HEK293 (cell line): ENCODE results near the gene FRAT2.
A peak's percentile ranks its signal among the peaks of the same experiment; 100 is the strongest.

Source experiments
- CTCF ChIA-PET: fragments of 350-600 bp; formaldehyde crosslinking; extraction: SDS; loops from one replicate; lab custom pipeline; 2021; ENCODE audit warnings: antibody characterized with exemption; lab: Yijun Ruan, JAX
- POLR2A ChIA-PET: fragments of 300-600 bp; formaldehyde crosslinking; extraction: SDS; loops from one replicate; lab custom pipeline; 2020; ENCODE audit warnings: antibody characterized with exemption, inconsistent platforms; lab: Yijun Ruan, JAX
- H3K27ac ChIP-seq: fragments of 200-500 bp; sonication (Bioruptor generic); 2 replicates; pipeline ENCODE4 v1.5.1; 2014; ENCODE audit warnings: low read depth, low read length, control low read depth, inconsistent platforms; ENCODE audit errors: extremely low read depth
- H3K36me3 ChIP-seq, 2 experiments: fragments of 200-500 bp in 1 of 2; sonication (Bioruptor generic) in 1 of 2; 1 replicate in 1 of 2; 2 replicates in 1 of 2; pipeline ENCODE4 v1.5.1; 2014 to 2017; ENCODE audit warnings: inconsistent platforms in 2 of 2, low read length in 2 of 2; ENCODE audit not compliant: control insufficient read depth in 2 of 2, insufficient read depth in 1 of 2
- H3K4me1 ChIP-seq: fragments of 200-500 bp; sonication (Bioruptor generic); 2 replicates; pipeline ENCODE4 v1.5.1; 2014; ENCODE audit warnings: mild to moderate bottlenecking, low read length, inconsistent platforms; ENCODE audit not compliant: control insufficient read depth, insufficient read depth
- H3K4me3 ChIP-seq: 2 replicates; pipeline ENCODE4 v1.5.1; 2011; ENCODE audit warnings: low read depth, mild to moderate bottlenecking, control low read depth, low read length, moderate library complexity
- H3K9me3 ChIP-seq: fragments of 200-500 bp; sonication (Bioruptor generic); 2 replicates; pipeline ENCODE4 v1.5.1; 2014; ENCODE audit warnings: low read depth, low read length, inconsistent platforms; ENCODE audit not compliant: control insufficient read depth, insufficient read depth
- KLF8 ChIP-seq: fragments of 450-650 bp; formaldehyde crosslinking; IDR thresholded peaks from 2 replicates; pipeline ENCODE4 v1.5.1; 2016; ENCODE audit warnings: missing biosample characterization, missing genetic modification characterization
- MEIS1 ChIP-seq: sonication (generic); formaldehyde crosslinking; IDR thresholded peaks from 2 replicates; pipeline ENCODE4 v1.8.1; 2022; ENCODE audit warnings: missing genetic modification reagents, mild to moderate bottlenecking, borderline replicate concordance
- OSR2 ChIP-seq: fragments of 450-650 bp; formaldehyde crosslinking; IDR thresholded peaks from 2 replicates; pipeline ENCODE4 v1.5.1; 2016; ENCODE audit warnings: missing biosample characterization, missing genetic modification characterization
- PRDM1 ChIP-seq: fragments of 450-650 bp; formaldehyde crosslinking; IDR thresholded peaks from 2 replicates; pipeline ENCODE4; 2016; ENCODE audit warnings: missing biosample characterization, missing genetic modification characterization
- SP2 ChIP-seq: fragments of 450-650 bp; formaldehyde crosslinking; IDR thresholded peaks from 2 replicates; pipeline ENCODE4 v1.5.1; 2016; ENCODE audit warnings: missing biosample characterization, missing genetic modification characterization
- WT1 ChIP-seq: fragments of 450-650 bp; formaldehyde crosslinking; IDR thresholded peaks from 2 replicates; pipeline ENCODE4 v1.5.1; 2016; ENCODE audit warnings: missing biosample characterization, missing genetic modification characterization
- ZBTB7A ChIP-seq: fragments of 450-650 bp; formaldehyde crosslinking; IDR thresholded peaks from 2 replicates; pipeline ENCODE4 v1.5.1; 2016; ENCODE audit warnings: low read depth, missing biosample characterization, missing genetic modification characterization
- ZFP69B ChIP-seq: fragments of 450-650 bp; formaldehyde crosslinking; IDR thresholded peaks from 2 replicates; pipeline ENCODE4 v1.5.1; 2016; ENCODE audit warnings: missing biosample characterization, missing genetic modification characterization
- ZNF133 ChIP-seq: fragments of 450-650 bp; formaldehyde crosslinking; IDR thresholded peaks from 2 replicates; pipeline ENCODE4 v1.5.1; 2016; ENCODE audit warnings: missing biosample characterization, missing genetic modification characterization
- ZNF146 ChIP-seq: fragments of 450-650 bp; formaldehyde crosslinking; IDR thresholded peaks from 2 replicates; pipeline ENCODE4 v1.5.1; 2016; ENCODE audit warnings: missing biosample characterization, missing genetic modification characterization
- ZNF174 ChIP-seq: fragments of 450-650 bp; formaldehyde crosslinking; IDR thresholded peaks from 2 replicates; pipeline ENCODE4 v1.5.0; 2017; ENCODE audit warnings: missing biosample characterization, mild to moderate bottlenecking, missing genetic modification characterization
- ZNF510 ChIP-seq: fragments of 450-650 bp; formaldehyde crosslinking; IDR thresholded peaks from 2 replicates; pipeline ENCODE4 v1.5.1; 2018; ENCODE audit warnings: mild to moderate bottlenecking, missing genetic modification characterization, missing biosample characterization; ENCODE audit not compliant: insufficient replicate concordance
- ZNF548 ChIP-seq: fragments of 450-650 bp; formaldehyde crosslinking; IDR thresholded peaks from 2 replicates; pipeline ENCODE4 v1.5.1; 2016; ENCODE audit warnings: missing biosample characterization, missing genetic modification characterization
- ZNF777 ChIP-seq: fragments of 450-650 bp; formaldehyde crosslinking; IDR thresholded peaks from 2 replicates; pipeline ENCODE4 v1.5.1; 2017; ENCODE audit warnings: missing biosample characterization, missing genetic modification characterization, borderline replicate concordance
- ZNF830 ChIP-seq: fragments of 450-650 bp; IDR thresholded peaks from 2 replicates; pipeline ENCODE4 v1.5.0; 2018; ENCODE audit warnings: missing biosample characterization, missing genetic modification characterization, low read depth, mild to moderate bottlenecking, moderate library complexity
- ZSCAN16 ChIP-seq: fragments of 450-650 bp; formaldehyde crosslinking; IDR thresholded peaks from 2 replicates; pipeline ENCODE4 v1.5.1; 2016; ENCODE audit warnings: missing biosample characterization, missing genetic modification characterization
- TF ChIP-seq, protein P1 (sequence below): fragments of 450-650 bp; formaldehyde crosslinking; IDR thresholded peaks from 2 replicates; pipeline ENCODE4 v1.5.1; 2016; ENCODE audit warnings: missing biosample characterization, missing genetic modification characterization
- TF ChIP-seq, protein P2 (sequence below): fragments of 450-650 bp; formaldehyde crosslinking; IDR thresholded peaks from 2 replicates; pipeline ENCODE4 v1.5.1; 2016; ENCODE audit warnings: missing biosample characterization, missing genetic modification characterization
- TF ChIP-seq, protein P3 (sequence below): fragments of 450-650 bp; formaldehyde crosslinking; IDR thresholded peaks from 2 replicates; pipeline ENCODE4 v1.5.1; 2016; ENCODE audit warnings: missing biosample characterization, missing genetic modification characterization
- TF ChIP-seq, protein P4 (sequence below): fragments of 450-650 bp; formaldehyde crosslinking; conservative IDR thresholded peaks from 2 replicates; pipeline ENCODE4 v1.5.1; 2016; ENCODE audit warnings: low read depth, missing biosample characterization, missing genetic modification characterization
- TF ChIP-seq, protein P5 (sequence below): fragments of 450-650 bp; formaldehyde crosslinking; IDR thresholded peaks from 2 replicates; pipeline ENCODE4 v1.5.1; 2016; ENCODE audit warnings: missing biosample characterization, missing genetic modification characterization

Gene FRAT2

DNA sequence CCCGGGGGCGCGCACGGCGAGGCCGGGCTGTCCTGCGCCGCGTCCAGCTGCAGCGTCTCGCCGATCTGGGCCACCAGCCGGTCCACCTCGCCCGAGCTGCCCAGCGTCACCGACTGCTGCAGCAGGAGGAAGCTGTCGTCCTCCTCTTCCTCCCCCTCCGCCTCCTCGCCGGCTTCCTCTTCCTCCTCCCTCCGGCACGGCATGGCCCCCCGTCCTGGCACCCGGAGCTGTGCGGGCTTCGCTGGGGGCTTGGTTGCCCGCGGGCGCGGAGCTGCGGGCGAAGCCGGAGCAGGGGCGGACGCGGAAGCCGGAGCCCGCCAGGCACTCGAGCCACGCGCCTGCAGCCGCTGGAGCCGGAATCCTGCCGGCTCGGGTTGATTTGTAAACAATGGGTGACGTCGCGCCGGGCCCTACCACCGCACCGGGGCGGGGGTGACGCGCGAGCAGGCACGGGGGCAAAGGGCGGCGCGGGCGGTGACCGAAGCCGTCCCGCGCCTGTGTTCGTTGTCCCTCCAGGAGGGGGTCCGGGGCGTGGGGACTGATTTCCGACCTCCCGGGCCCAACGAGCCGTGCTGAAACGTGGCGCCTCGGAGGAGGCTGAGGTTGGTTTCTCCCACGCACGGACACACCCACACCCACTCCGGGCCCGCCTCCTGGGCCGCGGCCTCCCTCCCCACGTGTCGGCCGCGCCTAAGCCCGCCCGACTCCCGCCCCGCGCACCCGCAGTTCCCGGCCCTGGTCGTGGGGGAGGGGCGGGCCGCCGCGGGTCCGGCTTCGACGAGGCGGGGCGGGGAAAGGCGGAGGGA lies at the start of gene FRAT2 (continued):
- TF ChIP-seq, protein P1, sequence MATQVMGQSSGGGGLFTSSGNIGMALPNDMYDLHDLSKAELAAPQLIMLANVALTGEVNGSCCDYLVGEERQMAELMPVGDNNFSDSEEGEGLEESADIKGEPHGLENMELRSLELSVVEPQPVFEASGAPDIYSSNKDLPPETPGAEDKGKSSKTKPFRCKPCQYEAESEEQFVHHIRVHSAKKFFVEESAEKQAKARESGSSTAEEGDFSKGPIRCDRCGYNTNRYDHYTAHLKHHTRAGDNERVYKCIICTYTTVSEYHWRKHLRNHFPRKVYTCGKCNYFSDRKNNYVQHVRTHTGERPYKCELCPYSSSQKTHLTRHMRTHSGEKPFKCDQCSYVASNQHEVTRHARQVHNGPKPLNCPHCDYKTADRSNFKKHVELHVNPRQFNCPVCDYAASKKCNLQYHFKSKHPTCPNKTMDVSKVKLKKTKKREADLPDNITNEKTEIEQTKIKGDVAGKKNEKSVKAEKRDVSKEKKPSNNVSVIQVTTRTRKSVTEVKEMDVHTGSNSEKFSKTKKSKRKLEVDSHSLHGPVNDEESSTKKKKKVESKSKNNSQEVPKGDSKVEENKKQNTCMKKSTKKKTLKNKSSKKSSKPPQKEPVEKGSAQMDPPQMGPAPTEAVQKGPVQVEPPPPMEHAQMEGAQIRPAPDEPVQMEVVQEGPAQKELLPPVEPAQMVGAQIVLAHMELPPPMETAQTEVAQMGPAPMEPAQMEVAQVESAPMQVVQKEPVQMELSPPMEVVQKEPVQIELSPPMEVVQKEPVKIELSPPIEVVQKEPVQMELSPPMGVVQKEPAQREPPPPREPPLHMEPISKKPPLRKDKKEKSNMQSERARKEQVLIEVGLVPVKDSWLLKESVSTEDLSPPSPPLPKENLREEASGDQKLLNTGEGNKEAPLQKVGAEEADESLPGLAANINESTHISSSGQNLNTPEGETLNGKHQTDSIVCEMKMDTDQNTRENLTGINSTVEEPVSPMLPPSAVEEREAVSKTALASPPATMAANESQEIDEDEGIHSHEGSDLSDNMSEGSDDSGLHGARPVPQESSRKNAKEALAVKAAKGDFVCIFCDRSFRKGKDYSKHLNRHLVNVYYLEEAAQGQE (tag by site-specific recombination), result peak; percentile 51; the same call in 1 of the 2 replicates
- no peak for TF ChIP-seq ZNF174 (tag by site-specific recombination)
- 0 out of 2 replicates have a peak, but pooled peaks have one; percentile 20 for TF ChIP-seq PRDM1 (tag by site-specific recombination)
- TF ChIP-seq ZNF510 (tag by site-specific recombination), result no peak
- no peak for TF ChIP-seq ZNF830 (tag by site-specific recombination)
- TF ChIP-seq, protein P2, sequence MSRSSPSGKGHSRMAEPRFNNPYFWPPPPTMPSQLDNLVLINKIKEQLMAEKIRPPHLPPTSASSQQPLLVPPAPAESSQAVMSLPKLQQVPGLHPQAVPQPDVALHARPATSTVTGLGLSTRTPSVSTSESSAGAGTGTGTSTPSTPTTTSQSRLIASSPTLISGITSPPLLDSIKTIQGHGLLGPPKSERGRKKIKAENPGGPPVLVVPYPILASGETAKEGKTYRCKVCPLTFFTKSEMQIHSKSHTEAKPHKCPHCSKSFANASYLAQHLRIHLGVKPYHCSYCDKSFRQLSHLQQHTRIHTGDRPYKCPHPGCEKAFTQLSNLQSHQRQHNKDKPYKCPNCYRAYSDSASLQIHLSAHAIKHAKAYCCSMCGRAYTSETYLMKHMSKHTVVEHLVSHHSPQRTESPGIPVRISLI (tag by site-specific recombination), result no peak
- TF ChIP-seq ZNF133 (tag by site-specific recombination), result no peak
- peak; percentile 67; the same call in 1 of the 2 replicates for TF ChIP-seq WT1 (tag by site-specific recombination)
- TF ChIP-seq, all 188 proteins: peak for 67

DNA sequence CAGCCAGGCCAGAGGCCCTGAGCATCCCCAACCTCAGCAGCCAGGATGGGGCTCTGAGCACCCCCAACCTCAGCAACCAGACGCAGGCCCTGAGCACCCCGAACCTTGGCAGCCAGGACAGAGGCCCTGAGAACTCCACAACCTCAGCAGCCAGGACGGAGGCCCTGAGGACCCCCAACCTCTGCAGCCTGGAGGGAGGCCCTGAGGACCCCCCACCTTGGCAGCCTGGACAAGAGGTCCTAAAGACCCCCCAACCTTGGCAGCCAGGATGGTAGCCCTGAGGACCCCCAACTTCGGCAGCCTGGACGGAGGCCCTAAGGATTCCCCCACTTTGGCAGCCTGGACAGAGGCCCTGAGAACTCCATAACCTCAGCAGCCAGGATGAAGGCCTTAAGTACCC lies 49.6 kb upstream of the FRAT2 start:
- Histone ChIP-seq H3K4me1 (no peaks in the 10 kb centered on the region), H3K27ac (no peak overlapping the region), H3K9me3 (no peaks in the 10 kb centered on the region), H3K4me3 (no peak overlapping the region), H3K36me3 (peaks cover 7 to 62% of the 10 kb centered on the region in 2 experiments; a peak in 2 of 3 replicates)
- POLR2A ChIA-PET, result no interaction called here
- TF ChIP-seq MEIS1 (no peak), KLF8 (no peak)
- TF ChIP-seq, protein P3, sequence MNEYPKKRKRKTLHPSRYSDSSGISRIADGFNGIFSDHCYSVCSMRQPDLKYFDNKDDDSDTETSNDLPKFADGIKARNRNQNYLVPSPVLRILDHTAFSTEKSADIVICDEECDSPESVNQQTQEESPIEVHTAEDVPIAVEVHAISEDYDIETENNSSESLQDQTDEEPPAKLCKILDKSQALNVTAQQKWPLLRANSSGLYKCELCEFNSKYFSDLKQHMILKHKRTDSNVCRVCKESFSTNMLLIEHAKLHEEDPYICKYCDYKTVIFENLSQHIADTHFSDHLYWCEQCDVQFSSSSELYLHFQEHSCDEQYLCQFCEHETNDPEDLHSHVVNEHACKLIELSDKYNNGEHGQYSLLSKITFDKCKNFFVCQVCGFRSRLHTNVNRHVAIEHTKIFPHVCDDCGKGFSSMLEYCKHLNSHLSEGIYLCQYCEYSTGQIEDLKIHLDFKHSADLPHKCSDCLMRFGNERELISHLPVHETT (tag by site-specific recombination), result no peak
- CTCF ChIA-PET, result no interaction called here

DNA sequence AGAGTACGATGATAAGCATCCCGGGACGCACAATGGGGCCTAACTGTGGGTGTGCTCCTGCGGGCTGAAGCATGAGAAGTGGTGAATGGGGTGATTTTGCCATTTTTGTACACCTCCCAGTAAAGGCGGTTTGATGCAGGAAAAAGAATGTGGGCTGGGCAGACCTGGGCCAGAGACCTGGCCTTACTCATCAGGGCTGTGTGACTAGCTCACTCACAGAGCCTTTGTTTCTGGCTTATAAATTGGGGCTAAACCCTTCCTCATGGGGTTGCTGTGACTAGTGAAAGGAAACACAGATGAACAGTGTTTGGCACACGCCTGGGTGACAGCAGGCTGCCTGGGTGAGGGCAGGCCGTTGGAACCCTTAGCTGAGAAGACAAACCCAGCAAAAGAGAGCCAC lies 48.6 kb upstream of the FRAT2 start:
- Histone ChIP-seq H3K4me1 (no peaks in the 10 kb centered on the region), H3K27ac (no peak overlapping the region), H3K36me3 (peaks cover 7 to 61% of the 10 kb centered on the region in 2 experiments; a peak in 2 of 3 replicates), H3K4me3 (no peak overlapping the region), H3K9me3 (no peaks in the 10 kb centered on the region)
- ChIA-PET POLR2A (interaction anchor here (1.0 kb wide), 1 partner anchor 17 kb away, joined by 3 read pairs; no protein-coding TSS in a partner anchor), CTCF (interaction anchor here (1.4 kb wide), 1 partner anchor 104 kb away, joined by 3 read pairs; no protein-coding TSS in a partner anchor)
- TF ChIP-seq OSR2 (tag by site-specific recombination), result no peak
- no peak for TF ChIP-seq ZSCAN16 (tag by site-specific recombination)
- TF ChIP-seq ZNF146 (tag by site-specific recombination), result no peak
- TF ChIP-seq ZBTB7A (tag by site-specific recombination), result no peak
- no peak for TF ChIP-seq ZNF777 (tag by site-specific recombination)
- TF ChIP-seq, protein P4, sequence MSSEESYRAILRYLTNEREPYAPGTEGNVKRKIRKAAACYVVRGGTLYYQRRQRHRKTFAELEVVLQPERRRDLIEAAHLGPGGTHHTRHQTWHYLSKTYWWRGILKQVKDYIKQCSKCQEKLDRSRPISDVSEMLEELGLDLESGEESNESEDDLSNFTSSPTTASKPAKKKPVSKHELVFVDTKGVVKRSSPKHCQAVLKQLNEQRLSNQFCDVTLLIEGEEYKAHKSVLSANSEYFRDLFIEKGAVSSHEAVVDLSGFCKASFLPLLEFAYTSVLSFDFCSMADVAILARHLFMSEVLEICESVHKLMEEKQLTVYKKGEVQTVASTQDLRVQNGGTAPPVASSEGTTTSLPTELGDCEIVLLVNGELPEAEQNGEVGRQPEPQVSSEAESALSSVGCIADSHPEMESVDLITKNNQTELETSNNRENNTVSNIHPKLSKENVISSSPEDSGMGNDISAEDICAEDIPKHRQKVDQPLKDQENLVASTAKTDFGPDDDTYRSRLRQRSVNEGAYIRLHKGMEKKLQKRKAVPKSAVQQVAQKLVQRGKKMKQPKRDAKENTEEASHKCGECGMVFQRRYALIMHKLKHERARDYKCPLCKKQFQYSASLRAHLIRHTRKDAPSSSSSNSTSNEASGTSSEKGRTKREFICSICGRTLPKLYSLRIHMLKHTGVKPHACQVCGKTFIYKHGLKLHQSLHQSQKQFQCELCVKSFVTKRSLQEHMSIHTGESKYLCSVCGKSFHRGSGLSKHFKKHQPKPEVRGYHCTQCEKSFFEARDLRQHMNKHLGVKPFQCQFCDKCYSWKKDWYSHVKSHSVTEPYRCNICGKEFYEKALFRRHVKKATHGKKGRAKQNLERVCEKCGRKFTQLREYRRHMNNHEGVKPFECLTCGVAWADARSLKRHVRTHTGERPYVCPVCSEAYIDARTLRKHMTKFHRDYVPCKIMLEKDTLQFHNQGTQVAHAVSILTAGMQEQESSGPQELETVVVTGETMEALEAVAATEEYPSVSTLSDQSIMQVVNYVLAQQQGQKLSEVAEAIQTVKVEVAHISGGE (tag by site-specific recombination), result no peak
- no peak for TF ChIP-seq SP2
- TF ChIP-seq, protein P5, sequence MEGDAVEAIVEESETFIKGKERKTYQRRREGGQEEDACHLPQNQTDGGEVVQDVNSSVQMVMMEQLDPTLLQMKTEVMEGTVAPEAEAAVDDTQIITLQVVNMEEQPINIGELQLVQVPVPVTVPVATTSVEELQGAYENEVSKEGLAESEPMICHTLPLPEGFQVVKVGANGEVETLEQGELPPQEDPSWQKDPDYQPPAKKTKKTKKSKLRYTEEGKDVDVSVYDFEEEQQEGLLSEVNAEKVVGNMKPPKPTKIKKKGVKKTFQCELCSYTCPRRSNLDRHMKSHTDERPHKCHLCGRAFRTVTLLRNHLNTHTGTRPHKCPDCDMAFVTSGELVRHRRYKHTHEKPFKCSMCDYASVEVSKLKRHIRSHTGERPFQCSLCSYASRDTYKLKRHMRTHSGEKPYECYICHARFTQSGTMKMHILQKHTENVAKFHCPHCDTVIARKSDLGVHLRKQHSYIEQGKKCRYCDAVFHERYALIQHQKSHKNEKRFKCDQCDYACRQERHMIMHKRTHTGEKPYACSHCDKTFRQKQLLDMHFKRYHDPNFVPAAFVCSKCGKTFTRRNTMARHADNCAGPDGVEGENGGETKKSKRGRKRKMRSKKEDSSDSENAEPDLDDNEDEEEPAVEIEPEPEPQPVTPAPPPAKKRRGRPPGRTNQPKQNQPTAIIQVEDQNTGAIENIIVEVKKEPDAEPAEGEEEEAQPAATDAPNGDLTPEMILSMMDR, result no peak
- no peak for TF ChIP-seq ZFP69B
- TF ChIP-seq ZNF548, result no peak
